Subcutaneous abdominal adipose tissue (tissue), 5 donors: ENCODE results near the gene TSPAN31.
"Not testable (repeated sequence)": the region's sequence is repeated elsewhere in the genome, so short reads cannot be mapped to it uniquely, and the experiment has no call there.

ENCODE experiments used
- H3K27ac ChIP-seq: one replicate; pipeline ENCODE4 v1.7.0; 2013; ENCODE audit warnings: low read depth, mild to moderate bottlenecking, inconsistent platforms, low read length, moderate library complexity
- H3K27me3 ChIP-seq, 5 donors: one replicate each; pipeline ENCODE4 v1.7.0; 2013; ENCODE audit warnings: low read length in 5 of 5, inconsistent platforms in 1 of 5; ENCODE audit not compliant: control insufficient read depth in 5 of 5, insufficient read depth in 4 of 5
- H3K36me3 ChIP-seq, 5 donors: one replicate each; pipeline ENCODE4 v1.7.0; 2013; ENCODE audit warnings: low read length in 5 of 5; ENCODE audit not compliant: control insufficient read depth in 5 of 5, insufficient read depth in 5 of 5
- H3K4me1 ChIP-seq, 5 donors: one replicate each; pipeline ENCODE4 v1.7.0; 2013; ENCODE audit warnings: low read length in 5 of 5, mild to moderate bottlenecking in 3 of 5, moderate library complexity in 1 of 5; ENCODE audit not compliant: control insufficient read depth in 5 of 5, insufficient read depth in 5 of 5
- H3K4me3 ChIP-seq, 5 donors: one replicate each; pipeline ENCODE4 v1.7.0; 2013; ENCODE audit warnings: low read length in 5 of 5, low read depth in 1 of 5
- H3K9ac ChIP-seq, 5 donors: one replicate each; pipeline ENCODE4 v1.7.0; 2013; ENCODE audit warnings: low read length in 5 of 5, mild to moderate bottlenecking in 4 of 5, moderate library complexity in 3 of 5
- H3K9me3 ChIP-seq, 5 donors: one replicate each; pipeline ENCODE4 v1.7.0; 2013; ENCODE audit warnings: low read length in 5 of 5; ENCODE audit not compliant: control insufficient read depth in 5 of 5
- donor health status: healthy.
- donor health status: healthy.
- donor health status: healthy.
- donor health status: healthy.
- donor health status: healthy.

TSPAN31 gene

DNA sequence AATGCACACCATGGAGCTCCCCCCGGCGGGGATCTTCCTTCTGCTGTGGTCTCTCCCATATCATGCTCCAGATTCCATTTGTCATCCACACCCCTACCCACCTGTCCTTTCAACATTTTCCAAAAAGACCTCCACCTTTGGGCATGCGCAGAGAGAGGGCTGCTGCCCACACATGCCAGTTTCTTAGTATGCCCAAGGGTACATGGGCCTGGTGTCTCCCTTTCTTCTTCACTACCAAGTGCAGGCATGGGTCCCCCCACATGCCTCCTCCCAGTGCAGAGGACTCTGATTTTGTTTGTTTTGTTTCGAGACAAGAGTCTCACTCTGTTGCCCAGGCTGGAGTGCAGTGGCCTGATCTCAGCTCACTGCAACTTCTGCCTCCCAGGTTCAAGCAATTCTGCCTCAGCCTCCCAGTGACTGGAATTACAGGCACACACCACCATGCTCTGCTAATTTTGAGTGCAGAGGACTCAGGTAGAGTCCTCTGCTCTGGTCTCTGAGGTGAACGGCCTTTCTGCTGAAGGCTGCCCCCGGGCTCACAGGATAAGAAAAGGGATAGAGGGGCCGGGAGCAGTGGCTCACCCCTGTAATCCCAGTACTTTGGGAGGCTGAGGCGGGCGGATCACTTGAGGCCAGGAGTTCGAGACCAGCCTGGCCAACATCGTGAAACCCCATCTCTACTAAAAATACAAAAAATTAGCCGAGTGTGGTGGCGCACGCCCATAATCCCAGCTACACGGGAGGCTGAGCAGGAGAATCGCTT is 22.8 kb upstream of the TSPAN31 start:
- H3K4me3 ChIP-seq, H3K9ac ChIP-seq, H3K9me3 ChIP-seq, H3K27me3 ChIP-seq, H3K27ac ChIP-seq: not testable (repeated sequence)
- H3K36me3 ChIP-seq = peaks cover 5 to 49% (median 48%) of the 10 kb centered on the region in 5 donors
- peaks cover 0 to 14% (median 12%) of the 10 kb centered on the region in 5 donors for H3K4me1 ChIP-seq

- no peaks in the 10 kb centered on the region for H3K9me3 ChIP-seq
These were observed 21.9 kb upstream of the TSPAN31 start for GRCh38 chr12:57722716-57723629.

DNA sequence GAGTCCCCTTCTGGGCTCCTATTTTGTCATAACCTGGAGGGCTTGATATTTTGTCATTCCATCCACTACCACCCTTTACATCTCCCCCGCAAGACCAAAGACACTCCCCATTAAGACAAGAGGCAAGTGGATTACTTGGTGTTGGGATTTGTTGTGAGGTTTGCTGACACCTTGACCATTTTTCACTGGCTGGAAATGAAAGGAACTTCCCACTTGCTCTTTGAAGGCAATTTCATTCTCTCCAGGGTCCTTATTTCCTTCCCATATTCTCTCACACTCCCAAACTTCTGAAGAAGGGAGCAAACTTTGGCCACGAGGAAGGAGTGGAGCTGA is 21.2 kb upstream of the TSPAN31 start:
- H3K27ac ChIP-seq = no peak overlapping the region
- no peak overlapping the region for H3K4me3 ChIP-seq
- H3K9me3 ChIP-seq = no peaks in the 10 kb centered on the region
- peaks cover 0 to 21% (median 17%) of the 10 kb centered on the region in 5 donors for H3K4me1 ChIP-seq
- peaks cover 5 to 39% (median 34%) of the 10 kb centered on the region in 5 donors for H3K36me3 ChIP-seq
- peaks cover 0 to 2% (median 0%) of the 10 kb centered on the region in 5 donors for H3K27me3 ChIP-seq
- no peak overlapping the region for H3K9ac ChIP-seq

More at GRCh38 chr12:57722716-57723629, 21.9 kb upstream of the TSPAN31 start:
- peaks cover 0 to 21% (median 17%) of the 10 kb centered on the region in 5 donors for H3K4me1 ChIP-seq
- H3K27ac ChIP-seq = no peak overlapping the region
- H3K4me3 ChIP-seq = no peak overlapping the region
- peaks cover 0 to 2% (median 0%) of the 10 kb centered on the region in 5 donors for H3K27me3 ChIP-seq
- no peak overlapping the region for H3K9ac ChIP-seq
- H3K36me3 ChIP-seq = peaks cover 5 to 46% (median 40%) of the 10 kb centered on the region in 5 donors

DNA sequence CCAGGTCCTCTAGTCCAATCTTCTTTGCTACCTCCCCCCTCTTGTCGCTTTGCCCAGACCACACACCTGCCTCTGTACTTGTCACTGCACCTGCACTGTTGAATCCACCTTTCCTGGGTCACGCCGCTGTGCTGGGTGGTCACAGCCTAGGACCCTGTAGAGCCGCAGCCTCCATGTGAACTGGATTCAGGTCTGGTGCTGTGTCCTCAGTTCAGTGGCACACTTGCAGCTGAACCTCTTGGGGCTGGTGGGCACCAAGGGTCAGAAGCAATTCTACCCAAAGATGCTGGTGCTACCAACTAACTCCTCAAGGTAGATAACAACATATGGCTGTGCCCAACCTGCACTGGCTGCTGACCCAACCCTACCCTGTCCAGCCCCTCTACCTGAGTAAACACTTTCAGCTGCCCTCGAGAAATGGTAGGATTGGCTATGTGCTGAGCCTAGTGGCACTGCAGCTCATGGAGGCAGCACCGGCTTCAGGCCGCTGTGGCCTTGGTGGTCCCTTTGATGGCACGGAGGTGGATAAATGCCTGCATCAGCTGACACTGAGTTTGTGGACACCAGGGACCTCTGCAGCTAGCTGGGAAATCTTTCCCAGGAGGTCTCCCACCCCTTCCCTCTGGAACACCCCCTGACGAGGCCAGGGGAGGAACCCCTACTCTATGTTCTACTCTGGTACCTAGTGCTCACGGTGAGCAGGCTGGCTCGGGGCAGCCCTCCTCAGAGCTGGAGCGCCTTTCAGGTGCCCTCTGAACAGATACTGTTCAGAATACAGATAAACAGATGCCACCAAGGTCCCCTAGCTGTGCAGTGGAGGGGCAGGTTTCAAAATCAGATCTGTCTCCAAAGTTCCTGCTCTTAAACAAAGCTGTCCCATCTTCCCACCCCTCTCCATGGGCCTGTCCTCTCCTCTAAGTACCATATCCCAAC is 20.6 kb upstream of the TSPAN31 start:
- peaks cover 4 to 33% (median 27%) of the 10 kb centered on the region in 5 donors for H3K36me3 ChIP-seq
- no peak overlapping the region for H3K27ac ChIP-seq
- peaks cover 0 to 2% (median 0%) of the 10 kb centered on the region in 5 donors for H3K27me3 ChIP-seq
- no peak overlapping the region for H3K9ac ChIP-seq
- H3K4me3 ChIP-seq = no peak overlapping the region
- peaks cover 0 to 21% (median 17%) of the 10 kb centered on the region in 5 donors for H3K4me1 ChIP-seq
- H3K9me3 ChIP-seq = no peaks in the 10 kb centered on the region

DNA sequence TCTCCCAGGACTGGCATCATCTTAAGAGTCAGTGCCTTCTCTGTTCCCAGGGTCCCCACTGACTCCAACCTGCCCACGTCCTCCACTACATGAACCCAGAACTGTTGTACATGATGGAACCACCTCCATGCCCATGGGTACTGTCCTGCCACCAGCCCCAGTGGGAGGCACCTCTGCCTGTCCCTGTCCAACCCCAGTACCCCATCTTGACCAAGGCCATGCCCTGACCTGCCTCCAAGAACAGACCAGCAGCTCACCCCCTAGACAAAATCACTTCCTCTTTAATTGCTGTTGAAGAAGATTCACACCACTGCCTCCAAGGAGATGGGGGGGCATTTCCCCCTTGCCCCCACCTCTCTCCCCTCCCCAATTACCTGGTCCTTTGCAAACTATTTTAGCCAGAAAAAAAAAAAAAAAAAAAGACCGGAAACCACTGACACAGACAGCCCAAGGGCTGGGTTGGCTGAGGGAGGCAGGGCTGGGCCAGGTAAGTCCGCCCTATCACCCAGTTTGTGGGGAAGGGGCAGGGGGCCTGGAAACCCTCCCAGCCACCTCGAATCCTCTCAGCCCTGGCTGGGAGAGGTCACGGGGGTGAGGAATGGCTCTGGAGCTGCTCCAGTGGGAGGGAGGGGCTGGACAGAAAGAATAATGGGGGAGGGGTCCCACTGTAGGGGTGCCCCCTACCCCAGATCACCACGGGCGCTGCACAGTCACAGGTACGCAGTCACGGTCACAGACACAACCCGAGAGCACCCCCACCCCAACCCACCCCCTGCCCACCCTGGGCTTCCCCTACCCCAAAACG is 19.7 kb upstream of the TSPAN31 start:
- peaks cover 0 to 21% (median 17%) of the 10 kb centered on the region in 5 donors for H3K4me1 ChIP-seq
- no peak overlapping the region for H3K27ac ChIP-seq
- no peaks in the 10 kb centered on the region for H3K9me3 ChIP-seq
- no peak overlapping the region for H3K9ac ChIP-seq
- peaks cover 0 to 3% (median 0%) of the 10 kb centered on the region in 5 donors for H3K27me3 ChIP-seq
- H3K4me3 ChIP-seq = no peak overlapping the region
- peaks cover 0 to 27% (median 19%) of the 10 kb centered on the region in 5 donors for H3K36me3 ChIP-seq

DNA sequence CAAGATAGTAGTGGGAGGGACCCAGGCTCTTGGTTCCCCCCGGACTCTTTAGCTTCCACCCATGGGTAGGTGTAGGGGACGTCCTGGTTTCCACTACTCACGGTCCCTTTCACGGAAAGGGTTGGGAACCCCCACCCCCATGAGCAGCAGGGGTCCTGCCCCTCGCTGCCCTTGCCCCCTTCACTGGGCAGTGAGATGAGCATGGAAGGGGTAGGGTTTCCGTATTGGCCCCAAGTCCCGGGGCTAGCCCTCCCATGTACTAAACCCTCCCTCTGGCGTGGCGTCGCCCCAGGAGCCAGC is 19.0 kb upstream of the TSPAN31 start:
- peaks cover 0 to 21% (median 17%) of the 10 kb centered on the region in 5 donors for H3K4me1 ChIP-seq
- H3K27me3 ChIP-seq = peaks cover 0 to 6% (median 0%) of the 10 kb centered on the region in 5 donors
- no peaks in the 10 kb centered on the region for H3K9me3 ChIP-seq
- peak overlapping the region in 3 of 5 donors; percentile 5 to 65 (median 31) for H3K9ac ChIP-seq
- peaks cover 0 to 20% (median 12%) of the 10 kb centered on the region in 5 donors for H3K36me3 ChIP-seq
- no peak overlapping the region for H3K27ac ChIP-seq
- H3K4me3 ChIP-seq = peak overlapping the region in 4 of 5 donors; percentile 79 to 83 (median 82)

DNA sequence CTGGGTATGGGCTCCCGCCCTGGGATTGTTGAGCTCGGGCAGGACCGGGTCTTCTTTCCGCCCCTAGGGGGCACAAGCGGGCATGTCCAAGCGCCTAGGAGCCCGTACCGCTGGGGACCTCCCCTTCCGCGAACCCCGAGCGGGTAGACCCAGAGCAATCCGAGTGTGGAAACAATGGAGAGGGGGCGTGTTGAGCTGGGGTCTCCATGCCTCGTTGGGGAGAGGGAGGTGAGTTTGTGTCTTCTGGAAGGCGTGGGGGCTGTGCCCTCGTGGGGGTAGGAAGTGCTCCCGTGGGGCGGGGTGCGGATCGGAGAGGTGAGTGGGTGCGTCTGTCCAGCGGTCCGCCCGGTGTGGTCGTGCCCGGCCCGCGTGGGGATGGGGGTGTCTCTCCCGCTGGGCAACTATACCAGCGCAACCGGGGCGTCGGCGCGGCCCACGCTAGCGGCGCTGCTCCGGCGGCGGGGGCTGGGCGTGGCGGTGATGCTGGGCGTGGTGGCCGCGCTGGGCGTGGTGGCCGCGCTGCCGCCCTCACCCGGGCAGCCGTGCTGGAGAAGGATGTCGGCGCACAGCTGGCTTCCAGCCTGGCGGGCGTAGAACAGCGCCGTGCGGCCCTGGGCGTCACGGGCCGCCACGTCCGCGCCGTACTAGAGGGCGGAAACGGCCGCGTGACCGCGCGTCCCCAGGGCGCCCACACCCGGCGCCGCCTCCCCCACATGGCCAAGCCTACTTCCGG is 18.5 kb upstream of the TSPAN31 start:
- no peaks in the 10 kb centered on the region for H3K9me3 ChIP-seq
- H3K27me3 ChIP-seq = peaks cover 0 to 10% (median under 1%) of the 10 kb centered on the region in 5 donors
- H3K36me3 ChIP-seq = peaks cover 0 to 15% (median 7%) of the 10 kb centered on the region in 5 donors
- peaks cover 0 to 21% (median 17%) of the 10 kb centered on the region in 5 donors for H3K4me1 ChIP-seq
- H3K27ac ChIP-seq = peak overlapping the region; percentile 30
- peak overlapping the region in 3 of 5 donors; percentile 5 to 65 (median 42) for H3K9ac ChIP-seq
- peak overlapping the region; percentile 56 to 83 (median 81) for H3K4me3 ChIP-seq

- peaks cover 0 to 12% (median 6%) of the 10 kb centered on the region in 5 donors for H3K27me3 ChIP-seq
- peak overlapping the region in 4 of 5 donors; percentile 79 to 83 (median 82) for H3K4me3 ChIP-seq
- H3K27ac ChIP-seq = no peak overlapping the region
- H3K9me3 ChIP-seq = no peaks in the 10 kb centered on the region
- H3K9ac ChIP-seq = peak overlapping the region in 1 of 5 donors; percentile 42
- peaks cover 0 to 21% (median 17%) of the 10 kb centered on the region in 5 donors for H3K4me1 ChIP-seq
- H3K36me3 ChIP-seq = peaks cover 0 to 8% (median 3%) of the 10 kb centered on the region in 5 donors
These were observed 17.7 kb upstream of the TSPAN31 start for GRCh38 chr12:57726884-57727757.
